Erythroblast (primary cell): ENCODE measurements around the gene ELF2.

Experiments used
- GATA1 ChIP-seq: IDR thresholded peaks from 2 replicates; pipeline ENCODE4 v1.6.1; 2011; ENCODE audit warnings: low read depth, mild to moderate bottlenecking, control low read depth, low read length, moderate library complexity
- POLR2A ChIP-seq: IDR thresholded peaks from 2 replicates; pipeline ENCODE4 v1.6.1; 2011; ENCODE audit warnings: mild to moderate bottlenecking, low read length

DNA sequence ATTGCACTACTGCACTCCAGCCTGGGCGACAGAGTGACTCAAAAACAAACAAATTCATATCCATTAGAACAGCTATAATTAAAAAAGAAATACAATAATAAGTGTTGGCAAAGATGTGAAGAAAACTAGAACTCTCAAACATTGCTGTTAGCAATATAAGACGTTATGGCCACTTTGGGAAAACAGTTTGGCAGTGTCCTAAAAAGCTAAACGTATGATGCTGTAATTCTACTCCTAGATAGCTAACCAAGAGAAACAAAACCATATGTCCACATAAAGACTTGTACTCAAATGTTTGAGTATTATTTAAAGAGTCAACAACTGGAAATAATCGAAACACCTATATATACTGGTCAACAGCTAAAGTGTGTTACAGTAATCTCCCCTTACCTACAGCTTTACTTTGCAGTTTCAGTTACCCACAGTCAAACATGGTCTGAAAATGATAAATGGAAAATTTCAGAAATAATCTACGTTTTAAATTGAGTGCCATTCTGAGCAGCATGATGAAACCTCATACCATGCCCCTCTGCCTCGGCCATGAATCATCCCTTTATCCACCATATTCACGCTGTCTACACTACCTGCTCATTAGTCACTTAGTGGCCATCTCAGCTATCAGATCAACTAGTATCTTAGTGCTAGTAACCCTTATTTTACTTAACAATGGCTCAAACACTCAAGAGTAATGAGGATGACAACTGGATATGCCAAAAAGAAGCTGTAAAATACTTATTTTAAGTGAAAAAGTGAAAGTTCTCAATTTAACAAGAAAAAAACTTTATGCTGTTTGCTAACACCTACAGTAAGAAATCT is 4.9 kb downstream of the ELF2 start:
- TF ChIP-seq POLR2A (no peak), GATA1 (no peak)
